Measurements from ENCODE around the gene ZFP36. TPM values are rescaled to one million over a fixed set of nuclear protein-coding genes. Genes with fewer than 3 reads are reported as not detected.

The ZFP36 gene
- total and polyA plus RNA-seq, 10 donors, result 63.2 to 396 (median 165) TPM

- no peak overlapping the region for H3K27ac ChIP-seq
- TF ChIP-seq CTCF (IDR thresholded peaks at IDR 0.05 in 8 of 11, conservative IDR thresholded peaks at IDR 0.05 in 3 of 11) (no peak), POLR2AphosphoS5 (IDR thresholded peaks at IDR 0.05) (no peak), POLR2A (IDR thresholded peaks at IDR 0.05) (no peak)
- 68 to 84% (median 74%) methylated on average over 5 of the region's 5 CpGs for WGBS, 5 donors
- H3K36me3 ChIP-seq, result peaks cover 0 to 49% (median 32%) of the 10 kb centered on the region in 6 donors
- H3K27me3 ChIP-seq (replicated peaks in 1 of 7), result no peaks in the 10 kb centered on the region
- no peak overlapping the region for H3K4me3 ChIP-seq
- no peaks in the 10 kb centered on the region for H3K9me3 ChIP-seq
- H3K4me1 ChIP-seq, result peaks cover 0 to 35% (median 13%) of the 10 kb centered on the region in 6 donors
- intact Hi-C loops (cut with DNase I; ENCODE audit: low total_unique reads), result no loop called here
- no peak for DNase-seq
Measured at GRCh38 chr19:39426170-39426569, 19.5 kb downstream of the ZFP36 start.

DNA sequence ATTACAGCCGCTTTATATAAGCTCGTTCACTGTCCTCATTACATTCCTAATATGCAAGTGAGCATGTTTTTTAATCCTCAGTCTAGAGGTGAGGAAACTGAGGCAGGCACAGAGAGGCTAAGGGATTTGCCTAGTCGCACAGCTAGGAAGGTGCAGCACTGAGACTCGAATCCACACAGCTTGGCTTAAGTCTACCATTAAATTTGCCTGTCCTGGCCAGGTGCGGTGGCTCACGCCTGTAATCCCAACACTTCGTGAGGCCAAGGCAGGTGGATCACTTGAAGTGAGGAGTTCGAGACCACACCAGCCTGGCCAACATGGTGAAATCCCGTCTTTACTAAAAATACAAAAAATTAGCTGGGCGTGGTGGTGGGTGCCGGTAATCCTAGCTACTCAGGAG, 21.1 kb downstream of the ZFP36 start:
- no peak for DNase-seq
- Histone ChIP-seq H3K4me1 (peaks cover 0 to 48% (median 20%) of the 10 kb centered on the region in 6 donors), H3K4me3 (no peak overlapping the region), H3K36me3 (peaks cover 0 to 49% (median 28%) of the 10 kb centered on the region in 6 donors), H3K9me3 (no peaks in the 10 kb centered on the region), H3K27me3 (replicated peaks in 1 of 7) (no peaks in the 10 kb centered on the region), H3K27ac (peak overlapping the region in 3 of 8 donors; percentile 64 to 86 (median 72))
- intact Hi-C loops (cut with DNase I; ENCODE audit: low total_unique reads), result no loop called here
- WGBS, 5 donors, result 89 to 94% (median 90%) methylated on average over 10 to 11 of the region's 11 CpGs
- TF ChIP-seq POLR2AphosphoS5 (IDR thresholded peaks at IDR 0.05), result no peak

DNA sequence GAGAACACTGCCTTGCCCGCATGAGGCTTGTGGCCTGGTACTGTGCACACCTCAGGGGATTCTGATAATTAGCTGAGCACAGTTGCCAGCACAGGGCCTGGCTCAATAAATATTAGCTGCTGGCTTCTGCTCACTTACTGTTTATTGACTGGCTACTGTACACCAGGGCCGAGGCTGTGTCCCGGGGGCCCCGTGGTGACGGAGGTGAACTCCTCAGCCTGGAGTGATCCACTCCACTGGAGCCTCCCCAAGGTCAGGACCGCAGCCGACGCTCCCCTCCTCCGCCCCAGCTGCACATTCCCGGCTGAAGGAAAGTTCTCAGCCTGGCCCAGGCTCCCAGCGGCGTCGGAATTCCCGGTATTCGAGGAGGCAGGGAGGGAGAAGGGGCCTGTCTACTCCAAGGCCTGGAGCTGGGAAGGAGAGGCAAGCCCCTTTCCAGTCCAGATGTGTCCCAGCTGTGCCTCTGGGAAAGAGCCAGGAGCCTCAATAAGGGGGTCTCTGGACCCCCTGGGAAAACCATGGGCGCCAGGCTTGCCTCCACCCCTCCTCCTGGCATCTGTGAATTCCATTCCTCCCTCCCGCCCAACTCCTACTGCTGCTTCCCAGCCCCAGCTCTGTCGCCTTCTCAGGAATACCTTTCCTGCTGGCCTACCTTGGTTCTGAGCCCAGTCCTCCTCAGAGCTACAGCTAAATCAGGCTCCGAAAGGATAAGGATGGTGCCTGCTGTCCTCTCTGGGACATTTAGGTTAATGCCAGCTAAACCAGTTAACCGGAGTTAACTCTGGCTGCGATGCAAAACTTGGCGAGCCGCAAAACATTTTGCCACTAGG, 21.9 kb downstream of the ZFP36 start:
- DNase-seq, result peak; percentile 76
- 30 to 48% (median 39%) methylated on average over 20 to 23 of the region's 23 CpGs for WGBS, 5 donors
- Histone ChIP-seq H3K36me3 (peaks cover 0 to 49% (median 29%) of the 10 kb centered on the region in 6 donors), H3K4me3 (no peak overlapping the region), H3K27me3 (replicated peaks in 1 of 7) (no peaks in the 10 kb centered on the region), H3K4me1 (peaks cover 3 to 51% (median 26%) of the 10 kb centered on the region in 6 donors), H3K27ac (peak overlapping the region in 7 of 8 donors; percentile 41 to 86 (median 67)), H3K9me3 (no peaks in the 10 kb centered on the region)
- intact Hi-C loops (cut with DNase I; ENCODE audit: low total_unique reads), result no loop called here
- TF ChIP-seq CTCF (IDR thresholded peaks at IDR 0.05 in 8 of 11, conservative IDR thresholded peaks at IDR 0.05 in 3 of 11) (no peak), POLR2AphosphoS5 (IDR thresholded peaks at IDR 0.05) (peak; percentile 73 to 84 (median 75))

DNA sequence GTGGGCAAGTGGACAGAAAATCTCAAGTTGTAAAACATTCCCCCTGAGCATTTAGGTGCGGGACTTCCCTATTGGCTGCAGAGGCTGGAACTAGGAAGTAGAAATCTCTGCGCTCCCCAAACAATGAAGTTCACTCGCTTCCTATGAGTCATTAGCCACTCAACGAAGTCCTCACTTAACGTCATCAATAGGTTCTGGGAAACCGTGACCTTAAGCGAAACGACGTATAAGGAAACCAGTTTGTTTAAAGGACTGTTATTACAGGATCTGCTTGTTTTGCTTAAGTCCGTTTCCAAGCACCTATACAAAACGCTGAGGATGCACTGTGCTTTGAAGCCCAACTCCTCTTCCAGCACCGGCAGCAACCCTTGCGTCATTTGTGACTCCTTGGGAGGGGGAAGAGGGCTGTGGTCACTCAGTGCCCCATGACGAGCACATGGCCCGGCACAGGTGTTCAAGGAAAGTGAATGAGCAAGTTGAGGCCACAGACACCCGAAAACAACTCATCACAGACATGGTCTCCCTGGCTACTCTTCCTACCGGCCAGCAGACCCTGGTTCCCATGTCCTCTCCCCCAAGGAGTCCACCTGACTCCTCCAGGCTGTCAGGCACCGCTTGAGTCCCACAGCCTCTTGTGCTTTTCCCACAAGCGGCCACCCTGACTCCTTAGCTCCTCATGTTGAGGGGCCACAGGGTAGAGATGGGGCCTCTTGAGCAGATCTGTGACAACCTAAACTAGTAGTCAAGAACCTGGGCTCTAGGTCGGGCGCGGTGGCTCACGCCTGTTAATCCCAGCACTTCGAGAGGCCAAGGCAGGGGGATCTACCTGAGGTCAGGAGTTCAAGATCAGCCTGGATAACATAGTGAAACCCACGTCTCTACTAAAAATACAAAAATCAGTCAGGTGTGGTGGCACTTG, 24.3 kb downstream of the ZFP36 start:
- Histone ChIP-seq H3K4me3 (peak overlapping the region in 1 of 8 donors; percentile 32), H3K27ac (peak overlapping the region; percentile 57 to 88 (median 77)), H3K4me1 (peaks cover 21 to 71% (median 44%) of the 10 kb centered on the region in 6 donors), H3K27me3 (replicated peaks in 1 of 7) (no peaks in the 10 kb centered on the region), H3K36me3 (peaks cover 0 to 40% (median 28%) of the 10 kb centered on the region in 6 donors), H3K9me3 (no peaks in the 10 kb centered on the region)
- 39 to 55% (median 47%) methylated on average over 22 to 25 of the region's 25 CpGs for WGBS, 5 donors
- TF ChIP-seq POLR2AphosphoS5 (IDR thresholded peaks at IDR 0.05) (peak; percentile 41 to 79 (median 53)), CTCF (IDR thresholded peaks at IDR 0.05 in 8 of 11, conservative IDR thresholded peaks at IDR 0.05 in 3 of 11) (no peak)
- DNase-seq, result peak; percentile 75
- intact Hi-C loops (cut with DNase I; ENCODE audit: low total_unique reads), result no loop called here
